ENCODE data around the gene MC3R. TPM values are rescaled to one million over a fixed set of nuclear protein-coding genes. Genes with fewer than 3 reads are reported as not detected.

Gene MC3R
- total RNA-seq: under 1 TPM in 1 of 2 donors, not detected in 1; 0.17 TPM
- polyA plus RNA-seq (ENCODE audit: insufficient read length in 2 of 2): under 1 TPM; 0.20 to 0.24 TPM
- long read RNA-seq, donor 1: 0 reads
- long read RNA-seq, donor 2: 0 reads
- long read RNA-seq, donor 3: 0 reads
- long read RNA-seq, donor 4: 0 reads

DNA sequence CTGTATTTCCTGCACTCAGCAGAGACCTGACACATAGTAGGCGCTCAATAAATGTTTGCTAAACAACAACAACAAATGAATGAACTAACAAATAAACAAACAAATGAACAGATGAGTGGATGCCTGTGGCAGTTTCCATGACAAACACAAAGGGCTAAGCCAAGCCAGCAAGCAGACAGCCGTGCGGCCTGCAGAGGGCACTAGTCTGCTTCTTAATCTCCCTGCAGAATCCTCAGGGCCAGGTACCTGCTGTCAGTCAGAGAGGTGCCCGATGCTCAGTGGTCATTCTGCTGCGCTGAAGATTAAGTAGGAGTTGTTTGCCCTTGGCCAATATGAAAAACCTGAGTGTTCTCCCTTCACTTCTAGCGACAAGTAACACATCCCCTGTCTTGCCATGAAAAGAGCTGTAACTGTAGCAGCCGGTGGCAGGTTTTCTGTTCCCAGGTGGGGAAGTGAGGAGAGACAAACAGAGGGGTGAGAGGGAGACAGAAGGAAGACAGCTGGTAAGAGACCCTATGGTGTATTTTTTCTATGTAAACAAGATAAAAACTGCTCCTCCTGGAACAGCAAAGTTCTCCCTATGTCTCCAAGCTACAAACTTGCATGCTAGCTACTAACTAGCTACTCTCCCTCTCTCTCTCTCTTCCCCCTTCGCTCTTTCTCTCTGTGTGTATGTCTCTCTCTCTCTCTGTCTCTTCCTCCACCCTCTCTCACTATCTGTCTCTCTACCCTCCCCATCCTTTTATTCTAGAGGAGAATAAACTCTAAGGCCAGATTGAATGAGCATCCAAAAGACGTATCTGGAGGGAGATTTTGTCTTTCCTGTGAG, at the start of gene MC3R:
Gene MC3R, plus strand, starts transcription at position 779 of the 829 bp plus-strand sequence. CDS start 112 bp downstream, outside the sequence.
- DNase-seq (ENCODE audit: low read depth in 4 of 6, low spot score in 6 of 6): peak in 5 of 6 donors; percentile 29 to 89 (median 52)
- no peak within 1 kb of the TSS for H3K4me3 ChIP-seq (ENCODE audit: low read depth, low read length)
- H3K27me3 ChIP-seq (ENCODE audit: control insufficient read depth, insufficient read depth, low read length): peaks cover 13% of the 10 kb centered on the region
- no peaks in the 10 kb centered on the region for H3K4me1 ChIP-seq (ENCODE audit: control insufficient read depth, insufficient read depth, low read length)
- WGBS (ENCODE audit: insufficient coverage): 13% methylated on average over 4 of the region's 9 CpGs
- H3K9me3 ChIP-seq (ENCODE audit: control insufficient read depth, insufficient read depth, low read length): no peaks in the 10 kb centered on the region
- no peaks in the 10 kb centered on the region for H3K36me3 ChIP-seq (ENCODE audit: control insufficient read depth, insufficient read depth, low read length)
- no peak within 1 kb of the TSS for H3K27ac ChIP-seq (ENCODE audit: low read depth, low read length)

DNA sequence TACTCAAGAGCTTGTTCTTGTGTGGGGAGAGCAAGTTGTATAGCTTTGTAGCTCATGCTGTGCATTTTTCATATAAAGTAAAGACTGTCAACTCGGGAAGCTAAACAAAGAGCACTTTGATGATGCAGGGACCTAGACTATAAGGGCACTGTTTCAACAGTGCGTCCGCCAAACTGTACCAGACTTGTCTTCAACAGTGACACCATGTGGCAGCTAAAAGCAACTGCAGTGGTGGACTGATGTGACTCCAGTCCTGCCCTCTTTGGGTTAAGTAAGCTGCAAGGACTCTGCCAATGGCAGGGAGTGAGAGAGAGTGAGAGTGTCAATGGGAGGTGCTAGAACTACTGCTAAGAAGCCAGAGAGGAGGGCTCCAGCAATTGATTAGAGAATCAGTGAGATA, 48.1 kb upstream of the MC3R start:
- no peak for DNase-seq (ENCODE audit: low read depth in 4 of 6, low spot score in 6 of 6)
- Histone ChIP-seq H3K36me3 (ENCODE audit: control insufficient read depth, insufficient read depth, low read length) (no peaks in the 10 kb centered on the region), H3K27ac (ENCODE audit: low read depth, low read length) (no peak overlapping the region), H3K4me3 (ENCODE audit: low read depth, low read length) (no peak overlapping the region), H3K27me3 (ENCODE audit: control insufficient read depth, insufficient read depth, low read length) (no peaks in the 10 kb centered on the region), H3K4me1 (ENCODE audit: control insufficient read depth, insufficient read depth, low read length) (no peaks in the 10 kb centered on the region), H3K9me3 (ENCODE audit: control insufficient read depth, insufficient read depth, low read length) (peaks cover 3% of the 10 kb centered on the region)
- WGBS (ENCODE audit: insufficient coverage): 79% methylated on average over 3 of the region's 3 CpGs

DNA sequence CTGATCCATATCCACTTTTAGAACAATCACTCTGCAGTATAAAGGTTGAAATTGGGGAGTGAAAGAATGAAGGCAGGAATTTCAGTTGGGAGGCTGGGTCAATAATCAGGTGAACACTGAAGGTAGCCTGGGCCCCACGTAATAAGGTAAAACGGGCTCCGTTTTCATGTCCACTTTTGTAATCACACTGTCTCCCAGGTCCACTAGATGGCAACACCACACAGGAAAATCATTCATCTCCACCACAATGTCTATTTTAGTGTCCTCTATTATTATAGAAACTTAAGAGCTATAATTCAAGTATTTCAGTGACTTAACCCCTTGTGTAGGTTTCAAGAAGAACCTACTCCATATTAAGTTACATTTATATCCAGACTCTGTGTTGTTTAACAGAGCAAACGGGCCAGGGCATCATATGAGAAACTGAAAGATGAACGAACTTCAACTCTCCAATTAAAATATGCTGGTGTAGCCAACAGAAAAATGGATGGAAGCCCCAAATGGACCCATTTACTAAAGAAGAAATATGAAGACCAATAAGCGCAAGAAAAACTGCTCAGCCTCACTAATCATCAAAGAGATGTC, 45.9 kb upstream of the MC3R start:
- H3K27ac ChIP-seq (ENCODE audit: low read depth, low read length): no peak overlapping the region
- H3K27me3 ChIP-seq (ENCODE audit: control insufficient read depth, insufficient read depth, low read length): no peaks in the 10 kb centered on the region
- peaks cover 3% of the 10 kb centered on the region for H3K9me3 ChIP-seq (ENCODE audit: control insufficient read depth, insufficient read depth, low read length)
- no peaks in the 10 kb centered on the region for H3K4me1 ChIP-seq (ENCODE audit: control insufficient read depth, insufficient read depth, low read length)
- DNase-seq (ENCODE audit: low read depth in 4 of 6, low spot score in 6 of 6): peak in 3 of 6 donors; percentile 28 to 81 (median 46)
- H3K4me3 ChIP-seq (ENCODE audit: low read depth, low read length): no peak overlapping the region
- H3K36me3 ChIP-seq (ENCODE audit: control insufficient read depth, insufficient read depth, low read length): no peaks in the 10 kb centered on the region
- WGBS (ENCODE audit: insufficient coverage): no CpG with 5 or more reads among the region's 6 CpGs

DNA sequence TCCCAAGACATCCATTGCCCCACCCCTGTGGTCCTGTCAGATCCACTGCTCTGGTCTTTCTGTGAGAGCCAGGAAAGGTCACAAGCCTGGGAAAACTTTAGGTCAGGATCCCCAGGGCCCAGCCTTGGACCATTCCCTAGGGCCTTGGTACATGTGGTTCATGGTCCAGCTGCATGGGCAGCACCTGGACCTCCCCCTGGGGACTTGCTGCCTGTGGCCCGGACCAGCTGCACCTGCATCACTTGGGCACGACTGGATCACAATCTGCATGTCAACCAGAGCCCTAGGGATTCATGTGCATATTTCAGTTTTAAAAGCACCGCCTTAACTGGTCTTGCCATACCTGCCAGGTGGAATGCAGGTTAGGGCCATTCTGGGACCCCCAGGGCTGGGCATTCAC, 44.3 kb upstream of the MC3R start:
- H3K36me3 ChIP-seq (ENCODE audit: control insufficient read depth, insufficient read depth, low read length): no peaks in the 10 kb centered on the region
- DNase-seq (ENCODE audit: low read depth in 4 of 6, low spot score in 6 of 6): no peak
- no peaks in the 10 kb centered on the region for H3K4me1 ChIP-seq (ENCODE audit: control insufficient read depth, insufficient read depth, low read length)
- H3K27ac ChIP-seq (ENCODE audit: low read depth, low read length): no peak overlapping the region
- WGBS (ENCODE audit: insufficient coverage): 85% methylated on average over 3 of the region's 3 CpGs
- no peak overlapping the region for H3K4me3 ChIP-seq (ENCODE audit: low read depth, low read length)
- H3K27me3 ChIP-seq (ENCODE audit: control insufficient read depth, insufficient read depth, low read length): no peaks in the 10 kb centered on the region
- peaks cover 3% of the 10 kb centered on the region for H3K9me3 ChIP-seq (ENCODE audit: control insufficient read depth, insufficient read depth, low read length)

DNA sequence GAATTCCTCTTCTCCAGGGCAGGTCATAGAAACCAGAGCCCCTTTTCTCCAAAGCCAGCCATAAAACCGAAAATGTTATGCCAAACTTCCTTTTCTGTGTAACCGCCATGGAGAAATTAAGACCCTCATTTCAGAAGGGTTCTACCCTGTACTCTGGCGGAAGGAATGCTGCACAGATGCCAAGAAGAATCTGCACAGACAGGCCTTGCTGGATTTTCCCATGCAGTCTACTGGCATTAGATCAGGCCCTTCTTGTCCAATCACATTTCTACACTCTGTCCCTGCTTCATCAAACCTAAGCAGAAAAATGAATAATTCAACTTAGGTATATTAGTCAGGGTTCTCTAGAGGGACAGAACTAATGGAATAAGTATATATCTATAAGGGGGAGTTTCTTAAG, 43.2 kb upstream of the MC3R start:
- H3K9me3 ChIP-seq (ENCODE audit: control insufficient read depth, insufficient read depth, low read length): peaks cover 3% of the 10 kb centered on the region
- 92% methylated on average over 3 of the region's 3 CpGs for whole genome bisulfite sequencing (ENCODE audit: insufficient coverage)
- no peaks in the 10 kb centered on the region for H3K27me3 ChIP-seq (ENCODE audit: control insufficient read depth, insufficient read depth, low read length)
- DNase-seq (ENCODE audit: low read depth in 4 of 6, low spot score in 6 of 6): no peak
- H3K4me1 ChIP-seq (ENCODE audit: control insufficient read depth, insufficient read depth, low read length): no peaks in the 10 kb centered on the region
- no peaks in the 10 kb centered on the region for H3K36me3 ChIP-seq (ENCODE audit: control insufficient read depth, insufficient read depth, low read length)
- H3K27ac ChIP-seq (ENCODE audit: low read depth, low read length): no peak overlapping the region
- no peak overlapping the region for H3K4me3 ChIP-seq (ENCODE audit: low read depth, low read length)

DNA sequence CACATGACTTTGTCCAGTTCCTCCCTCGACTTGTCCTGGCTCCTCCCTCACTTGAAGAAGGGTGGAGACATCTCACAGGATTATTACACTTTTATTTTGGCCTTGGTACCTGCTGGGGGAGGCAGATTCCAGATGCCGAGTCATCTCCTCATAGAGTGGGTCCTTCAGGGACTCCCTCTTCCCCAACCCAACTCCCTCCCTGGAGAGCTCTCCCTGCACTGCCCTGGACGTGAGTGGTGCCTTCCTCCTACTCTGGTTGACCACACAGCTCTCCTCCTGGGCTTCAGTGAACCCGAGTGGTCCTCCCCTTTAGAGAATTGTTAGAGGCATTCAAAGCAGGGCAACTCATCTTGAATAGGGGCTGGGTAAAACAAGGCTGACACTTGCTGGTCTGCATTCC, 40.9 kb upstream of the MC3R start:
- DNase-seq (ENCODE audit: low read depth in 4 of 6, low spot score in 6 of 6): no peak
- 75% methylated on average over 3 of the region's 4 CpGs for WGBS (ENCODE audit: insufficient coverage)
- Histone ChIP-seq H3K4me1 (ENCODE audit: control insufficient read depth, insufficient read depth, low read length) (no peaks in the 10 kb centered on the region), H3K27ac (ENCODE audit: low read depth, low read length) (no peak overlapping the region), H3K4me3 (ENCODE audit: low read depth, low read length) (no peak overlapping the region), H3K9me3 (ENCODE audit: control insufficient read depth, insufficient read depth, low read length) (no peaks in the 10 kb centered on the region), H3K27me3 (ENCODE audit: control insufficient read depth, insufficient read depth, low read length) (no peaks in the 10 kb centered on the region), H3K36me3 (ENCODE audit: control insufficient read depth, insufficient read depth, low read length) (no peaks in the 10 kb centered on the region)

DNA sequence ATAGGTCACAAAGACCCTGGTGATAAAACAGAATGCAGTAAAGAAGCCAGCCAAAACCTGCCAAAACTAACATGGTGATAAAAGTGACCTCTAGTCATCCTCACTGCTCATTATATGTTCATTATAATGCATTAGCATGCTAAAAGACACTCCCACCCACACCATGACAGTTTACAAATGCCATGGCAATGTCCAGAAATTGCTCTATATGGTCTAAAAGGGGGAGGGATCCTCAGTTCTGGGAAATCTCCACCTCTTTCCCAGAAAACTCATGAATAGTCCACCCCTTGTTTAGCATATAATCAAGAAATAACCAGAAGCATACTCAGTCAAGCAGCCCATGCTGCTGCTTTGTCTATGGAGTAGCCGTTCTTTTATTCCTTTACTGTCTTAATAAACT, 40.4 kb upstream of the MC3R start:
- 100% methylated on average over 1 of the region's 1 CpG for WGBS (ENCODE audit: insufficient coverage)

DNA sequence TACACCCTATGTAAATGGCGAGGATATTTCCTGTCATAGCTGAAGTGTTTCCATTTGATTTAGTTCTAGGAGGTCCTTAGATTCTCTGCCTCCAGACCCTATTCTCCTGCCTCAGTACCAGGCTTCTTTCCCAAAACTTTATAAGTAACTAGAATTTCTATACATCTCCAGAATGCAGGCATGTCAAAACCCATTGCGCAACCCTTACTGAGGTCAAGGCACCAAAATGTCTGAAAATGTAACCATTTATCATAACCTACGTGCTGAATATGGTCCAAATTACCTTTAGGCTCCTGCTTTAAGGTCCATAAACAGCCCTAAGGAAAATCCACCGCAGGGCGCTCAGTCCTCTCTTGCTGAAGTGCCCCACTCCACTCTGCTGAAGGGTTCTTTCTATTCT, 37.5 kb upstream of the MC3R start:
- DNase-seq (ENCODE audit: low read depth in 4 of 6, low spot score in 6 of 6): no peak
- no peaks in the 10 kb centered on the region for H3K4me1 ChIP-seq (ENCODE audit: control insufficient read depth, insufficient read depth, low read length)
- whole genome bisulfite sequencing (ENCODE audit: insufficient coverage): 73% methylated on average over 3 of the region's 5 CpGs
- no peaks in the 10 kb centered on the region for H3K36me3 ChIP-seq (ENCODE audit: control insufficient read depth, insufficient read depth, low read length)
- H3K27ac ChIP-seq (ENCODE audit: low read depth, low read length): no peak overlapping the region
- no peaks in the 10 kb centered on the region for H3K27me3 ChIP-seq (ENCODE audit: control insufficient read depth, insufficient read depth, low read length)
- H3K9me3 ChIP-seq (ENCODE audit: control insufficient read depth, insufficient read depth, low read length): no peaks in the 10 kb centered on the region
- no peak overlapping the region for H3K4me3 ChIP-seq (ENCODE audit: low read depth, low read length)

More for the DNA sequence above, 40.4 kb upstream of the MC3R start:
- H3K27ac ChIP-seq (ENCODE audit: low read depth, low read length): no peak overlapping the region
- no peaks in the 10 kb centered on the region for H3K27me3 ChIP-seq (ENCODE audit: control insufficient read depth, insufficient read depth, low read length)
- no peaks in the 10 kb centered on the region for H3K4me1 ChIP-seq (ENCODE audit: control insufficient read depth, insufficient read depth, low read length)
- no peaks in the 10 kb centered on the region for H3K9me3 ChIP-seq (ENCODE audit: control insufficient read depth, insufficient read depth, low read length)
- no peak overlapping the region for H3K4me3 ChIP-seq (ENCODE audit: low read depth, low read length)
- no peak for DNase-seq (ENCODE audit: low read depth in 4 of 6, low spot score in 6 of 6)
- no peaks in the 10 kb centered on the region for H3K36me3 ChIP-seq (ENCODE audit: control insufficient read depth, insufficient read depth, low read length)

DNA sequence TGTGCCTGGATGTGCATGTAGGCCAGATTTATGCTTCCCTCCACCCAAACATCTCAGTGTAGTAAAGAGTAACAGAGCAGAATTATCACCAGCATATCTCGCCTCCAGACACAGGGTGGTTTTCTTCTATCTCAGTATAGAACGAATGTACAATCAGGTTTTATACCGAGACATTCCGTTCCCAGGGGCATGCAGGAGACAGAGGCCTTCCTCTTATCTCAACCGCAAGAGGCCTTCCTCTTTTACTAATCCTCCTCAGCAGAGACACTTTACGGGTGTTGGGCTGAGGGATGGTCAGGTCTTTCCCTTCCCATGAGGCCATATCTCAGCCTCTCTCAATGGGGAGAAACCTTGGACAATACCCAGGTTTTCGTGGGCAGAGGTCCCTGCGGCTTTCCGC, 36.4 kb upstream of the MC3R start:
- H3K9me3 ChIP-seq (ENCODE audit: control insufficient read depth, insufficient read depth, low read length): no peaks in the 10 kb centered on the region
- 87% methylated on average over 6 of the region's 9 CpGs for WGBS (ENCODE audit: insufficient coverage)
- H3K27me3 ChIP-seq (ENCODE audit: control insufficient read depth, insufficient read depth, low read length): no peaks in the 10 kb centered on the region
- no peak for DNase-seq (ENCODE audit: low read depth in 4 of 6, low spot score in 6 of 6)
- H3K4me3 ChIP-seq (ENCODE audit: low read depth, low read length): no peak overlapping the region
- no peaks in the 10 kb centered on the region for H3K4me1 ChIP-seq (ENCODE audit: control insufficient read depth, insufficient read depth, low read length)
- H3K36me3 ChIP-seq (ENCODE audit: control insufficient read depth, insufficient read depth, low read length): no peaks in the 10 kb centered on the region
- H3K27ac ChIP-seq (ENCODE audit: low read depth, low read length): no peak overlapping the region

DNA sequence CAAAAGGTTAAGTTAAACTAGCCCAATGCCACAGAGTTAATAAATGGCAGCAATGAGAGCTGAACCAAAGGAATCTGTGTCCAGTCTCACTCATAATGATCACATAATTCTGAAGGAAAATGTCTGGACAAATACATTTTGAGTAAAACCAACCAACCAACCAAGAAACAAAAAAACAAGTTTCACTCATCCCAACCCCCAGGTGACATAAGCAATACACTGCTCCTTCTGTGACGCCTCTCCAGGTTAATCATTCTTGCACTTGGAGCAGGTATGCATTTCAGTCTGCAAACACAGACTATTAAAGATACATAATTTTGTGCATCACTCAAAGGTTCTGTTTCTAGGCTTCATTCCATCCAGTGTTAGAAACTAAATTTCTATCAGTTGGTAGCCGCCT, 35.2 kb upstream of the MC3R start:
- Histone ChIP-seq H3K27ac (ENCODE audit: low read depth, low read length) (no peak overlapping the region), H3K4me3 (ENCODE audit: low read depth, low read length) (no peak overlapping the region), H3K9me3 (ENCODE audit: control insufficient read depth, insufficient read depth, low read length) (no peaks in the 10 kb centered on the region), H3K27me3 (ENCODE audit: control insufficient read depth, insufficient read depth, low read length) (no peaks in the 10 kb centered on the region), H3K4me1 (ENCODE audit: control insufficient read depth, insufficient read depth, low read length) (no peaks in the 10 kb centered on the region), H3K36me3 (ENCODE audit: control insufficient read depth, insufficient read depth, low read length) (no peaks in the 10 kb centered on the region)
- DNase-seq (ENCODE audit: low read depth in 4 of 6, low spot score in 6 of 6): no peak
- WGBS (ENCODE audit: insufficient coverage): 96% methylated on average over 2 of the region's 2 CpGs
